ENCODE measurements around the gene CARM1. TPM values are rescaled to one million over a fixed set of nuclear protein-coding genes. Genes with fewer than 3 reads are reported as not detected.

The CARM1 gene
- total and polyA plus RNA-seq, 8 donors: 34.4 to 54.1 (median 41.6) TPM

DNA sequence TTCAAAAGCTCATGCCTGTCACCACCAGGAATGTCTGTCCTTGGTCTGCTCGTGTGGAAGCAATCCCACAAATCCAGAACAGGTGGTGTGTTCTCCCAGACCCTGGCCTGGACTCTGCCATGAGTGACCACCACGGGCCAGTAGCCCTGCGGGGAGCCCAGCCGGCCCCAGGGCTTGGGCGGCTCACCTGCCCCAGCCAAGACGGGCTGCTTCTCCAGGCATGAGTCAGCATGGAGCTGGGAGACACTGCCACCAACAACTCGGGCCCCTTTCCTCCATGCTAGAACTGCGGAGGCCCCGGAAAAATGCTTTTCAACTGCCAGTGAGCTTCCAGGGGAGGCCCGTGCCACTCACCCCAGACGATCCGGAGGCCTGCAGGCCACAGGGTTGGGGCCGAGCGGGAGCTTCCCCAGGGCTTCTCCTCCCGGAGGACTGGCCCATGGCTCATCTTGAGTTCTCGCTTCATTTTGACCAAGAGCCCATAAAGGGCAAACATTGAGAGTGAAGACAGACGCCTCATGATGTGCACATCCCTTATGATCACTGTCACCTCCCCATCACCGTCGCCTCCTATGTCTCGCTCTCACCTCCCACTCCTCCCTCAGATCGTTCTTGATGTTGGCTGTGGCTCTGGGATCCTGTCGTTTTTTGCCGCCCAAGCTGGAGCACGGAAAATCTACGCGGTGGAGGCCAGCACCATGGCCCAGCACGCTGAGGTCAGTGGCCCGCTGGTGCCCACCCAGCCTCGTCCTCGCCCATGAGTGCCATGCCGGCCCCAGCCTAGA is 40.4 kb downstream of the CARM1 start:
- peaks cover 0 to 96% of the 10 kb centered on the region in 2 donors for H3K36me3 ChIP-seq
- no peaks in the 10 kb centered on the region for H3K4me1 ChIP-seq
- H3K27ac ChIP-seq: no peak overlapping the region
- TF ChIP-seq, protein P1, sequence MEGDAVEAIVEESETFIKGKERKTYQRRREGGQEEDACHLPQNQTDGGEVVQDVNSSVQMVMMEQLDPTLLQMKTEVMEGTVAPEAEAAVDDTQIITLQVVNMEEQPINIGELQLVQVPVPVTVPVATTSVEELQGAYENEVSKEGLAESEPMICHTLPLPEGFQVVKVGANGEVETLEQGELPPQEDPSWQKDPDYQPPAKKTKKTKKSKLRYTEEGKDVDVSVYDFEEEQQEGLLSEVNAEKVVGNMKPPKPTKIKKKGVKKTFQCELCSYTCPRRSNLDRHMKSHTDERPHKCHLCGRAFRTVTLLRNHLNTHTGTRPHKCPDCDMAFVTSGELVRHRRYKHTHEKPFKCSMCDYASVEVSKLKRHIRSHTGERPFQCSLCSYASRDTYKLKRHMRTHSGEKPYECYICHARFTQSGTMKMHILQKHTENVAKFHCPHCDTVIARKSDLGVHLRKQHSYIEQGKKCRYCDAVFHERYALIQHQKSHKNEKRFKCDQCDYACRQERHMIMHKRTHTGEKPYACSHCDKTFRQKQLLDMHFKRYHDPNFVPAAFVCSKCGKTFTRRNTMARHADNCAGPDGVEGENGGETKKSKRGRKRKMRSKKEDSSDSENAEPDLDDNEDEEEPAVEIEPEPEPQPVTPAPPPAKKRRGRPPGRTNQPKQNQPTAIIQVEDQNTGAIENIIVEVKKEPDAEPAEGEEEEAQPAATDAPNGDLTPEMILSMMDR (IDR thresholded peaks at IDR 0.05): no peak
- no peak overlapping the region for H3K4me3 ChIP-seq
- ATAC-seq: no peak
- H3K27me3 ChIP-seq: no peaks in the 10 kb centered on the region
- H3K9me3 ChIP-seq: no peaks in the 10 kb centered on the region
- intact Hi-C loops (cut with DNase I): no loop called here
- DNase-seq: no peak

DNA sequence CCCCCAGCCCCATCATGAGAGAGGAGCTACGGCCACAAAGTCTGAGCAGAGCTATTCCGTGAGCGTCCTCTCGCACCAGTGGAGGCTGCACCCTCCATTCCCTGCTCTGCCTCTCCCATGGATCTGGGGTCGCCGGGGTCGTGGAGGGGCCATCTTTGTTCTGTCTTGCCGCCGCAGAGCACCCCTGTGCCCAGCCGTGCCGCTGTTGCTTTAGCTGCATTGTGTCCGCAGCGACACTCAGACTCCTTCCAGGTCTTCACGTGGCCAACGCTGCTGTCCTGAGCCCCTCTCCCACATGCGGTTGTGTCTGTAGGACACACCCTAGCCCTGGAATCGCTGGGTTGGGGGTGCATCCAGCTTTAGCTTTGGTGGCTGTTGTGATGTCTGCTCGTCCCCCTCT is 41.3 kb downstream of the CARM1 start:
- ATAC-seq: no peak
- H3K4me1 ChIP-seq: no peaks in the 10 kb centered on the region
- H3K9me3 ChIP-seq: no peaks in the 10 kb centered on the region
- DNase-seq: no peak
- no peak overlapping the region for H3K27ac ChIP-seq
- peaks cover 0 to 92% of the 10 kb centered on the region in 2 donors for H3K36me3 ChIP-seq
- no peaks in the 10 kb centered on the region for H3K27me3 ChIP-seq
- TF ChIP-seq, protein P1 (IDR thresholded peaks at IDR 0.05): no peak
- intact Hi-C loops (cut with DNase I): no loop called here
- H3K4me3 ChIP-seq: no peak overlapping the region

DNA sequence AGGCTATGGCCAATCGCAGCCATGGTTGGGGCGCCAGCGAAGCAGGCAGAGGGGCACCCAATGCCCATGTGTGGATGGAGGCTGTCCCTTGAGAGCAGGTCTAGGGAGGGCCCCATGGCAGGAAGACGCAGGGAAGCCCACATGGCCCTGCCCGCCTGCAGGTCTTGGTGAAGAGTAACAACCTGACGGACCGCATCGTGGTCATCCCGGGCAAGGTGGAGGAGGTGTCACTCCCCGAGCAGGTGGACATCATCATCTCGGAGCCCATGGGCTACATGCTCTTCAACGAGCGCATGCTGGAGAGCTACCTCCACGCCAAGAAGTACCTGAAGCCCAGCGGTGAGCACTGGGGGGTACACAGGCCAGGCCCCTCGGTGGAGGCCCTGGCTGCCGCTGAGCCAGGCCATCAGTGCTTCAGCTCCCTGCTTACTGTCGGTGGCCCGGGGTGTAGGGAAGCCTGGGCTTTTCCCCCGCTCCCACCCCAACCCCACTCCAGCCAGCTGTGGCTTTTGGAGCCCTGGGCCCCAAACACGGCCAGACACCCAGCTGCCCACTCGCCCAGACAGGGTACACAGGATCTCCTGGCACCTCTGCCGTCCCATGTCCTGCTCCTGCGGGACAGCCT is 42.5 kb downstream of the CARM1 start:
- no peak overlapping the region for H3K27ac ChIP-seq
- H3K4me1 ChIP-seq: no peaks in the 10 kb centered on the region
- peaks cover 0 to 90% of the 10 kb centered on the region in 2 donors for H3K36me3 ChIP-seq
- intact Hi-C loops (cut with DNase I): no loop called here
- no peaks in the 10 kb centered on the region for H3K9me3 ChIP-seq
- DNase-seq (no peak), ATAC-seq (no peak)
- H3K4me3 ChIP-seq: no peak overlapping the region
- TF ChIP-seq, protein P1 (IDR thresholded peaks at IDR 0.05): no peak
- H3K27me3 ChIP-seq: no peaks in the 10 kb centered on the region

DNA sequence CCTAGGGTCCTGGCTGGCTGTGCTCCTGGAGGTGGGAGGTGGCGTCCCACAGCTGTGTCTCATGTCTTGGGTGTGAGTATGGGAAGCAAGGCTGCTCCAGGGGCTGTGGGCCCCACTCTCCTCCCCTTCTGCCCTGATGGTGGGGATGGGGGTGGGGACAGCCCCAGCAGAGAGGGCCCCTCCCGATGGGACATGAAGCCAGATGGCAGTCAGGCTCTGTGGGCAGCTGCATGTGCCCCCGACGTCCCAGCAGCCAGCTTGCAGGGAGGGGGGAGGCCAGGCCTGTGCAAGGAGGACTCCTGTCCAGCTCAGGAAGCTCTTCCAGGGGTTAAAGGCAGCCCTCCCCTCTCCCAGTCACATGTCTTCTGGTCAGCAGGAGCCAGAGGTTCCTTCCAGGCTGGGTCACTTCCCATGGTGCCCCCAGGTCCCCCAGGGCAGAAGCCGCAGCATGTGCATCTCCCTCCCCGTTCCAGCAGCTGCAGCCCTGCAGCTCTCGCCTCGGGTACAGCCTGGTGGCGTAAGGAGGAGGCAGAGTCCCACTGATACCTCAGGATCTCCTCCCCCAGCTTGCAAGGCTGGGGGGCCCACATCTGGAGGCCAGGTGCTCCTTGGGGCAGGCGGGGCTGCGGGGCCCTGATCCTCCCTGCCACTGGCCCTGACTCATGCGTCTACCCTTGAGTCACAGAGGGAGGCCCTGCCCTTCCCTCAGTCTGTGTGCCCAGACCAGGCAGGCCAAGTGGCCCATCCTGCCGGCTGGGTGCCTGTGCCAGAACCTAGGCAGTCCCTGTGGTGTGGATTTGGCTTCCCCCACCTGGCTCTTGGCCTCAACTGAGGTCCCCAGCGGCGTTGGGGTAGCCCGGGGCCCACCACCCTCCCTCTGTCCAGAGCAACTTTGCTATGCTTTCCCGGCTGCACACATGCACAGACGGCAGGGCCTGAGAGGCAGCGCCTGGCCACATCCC is 44.1 kb downstream of the CARM1 start:
- Histone ChIP-seq H3K9me3 (no peaks in the 10 kb centered on the region), H3K27me3 (no peaks in the 10 kb centered on the region), H3K4me1 (peaks cover 0 to 2% of the 10 kb centered on the region in 2 donors), H3K4me3 (no peak overlapping the region), H3K36me3 (peaks cover 0 to 90% of the 10 kb centered on the region in 2 donors), H3K27ac (no peak overlapping the region)
- TF ChIP-seq, protein P1 (IDR thresholded peaks at IDR 0.05): no peak
- ATAC-seq (peak; percentile 20), DNase-seq (no peak)
- intact Hi-C loops (cut with DNase I): no loop called here
